Muscle of leg (tissue), 11 donors: ENCODE data around the gene OSBPL10. TPM values are rescaled to one million over a fixed set of nuclear protein-coding genes. Genes with fewer than 3 reads are reported as not detected.
"Not testable (repeated sequence)": the region's sequence is repeated elsewhere in the genome, so short reads cannot be mapped to it uniquely, and the experiment has no call there.

Source experiments
- DNase-seq: peaks from one replicate; pipeline ENCODE4 v3.0.0; 2013
- H3K27ac ChIP-seq: one replicate; pipeline ENCODE4 v1.5.1; 2013; ENCODE audit warnings: mild to moderate bottlenecking, low read length, control low read depth
- H3K27me3 ChIP-seq: one replicate; pipeline ENCODE4 v1.6.1; 2013; ENCODE audit warnings: low read length; ENCODE audit not compliant: control insufficient read depth, insufficient read depth
- H3K36me3 ChIP-seq: one replicate; pipeline ENCODE4 v1.6.1; 2013; ENCODE audit warnings: low read length; ENCODE audit not compliant: control insufficient read depth, insufficient read depth
- H3K4me1 ChIP-seq: one replicate; pipeline ENCODE4 v1.6.1; 2013; ENCODE audit warnings: low read length; ENCODE audit not compliant: control insufficient read depth, insufficient read depth
- H3K4me3 ChIP-seq: one replicate; pipeline ENCODE4 v1.5.1; 2013; ENCODE audit warnings: low read length, control low read depth
- H3K9me3 ChIP-seq: replicated peaks from 2 replicates; pipeline ENCODE4 v1.6.1; 2013; ENCODE audit warnings: low read depth, low read length; ENCODE audit not compliant: control insufficient read depth
- WGBS: methylation state at CpG from one replicate; pipeline ENCODE4 v1.1.5; 2013; ENCODE audit warnings: missing lambda C conversion rate; ENCODE audit not compliant: insufficient coverage; 5-methylcytosine and 5-hydroxymethylcytosine counted together
- polyA plus RNA-seq, 8 donors: library from polyadenylated mRNA; unstranded; fragments of 120-200 nt; gene quantifications; one replicate each; pipeline versions ENCODE4 v1.2.1 to v1.2.3, GENCODE V29; 2013; ENCODE audit warnings: inconsistent platforms in 1 of 8, low replicate concordance in 1 of 8; ENCODE audit not compliant: insufficient read length in 8 of 8, insufficient read depth in 1 of 8
- total RNA-seq: library from RNA; stranded (reverse); fragments of 120-200 nt; gene quantifications from one replicate; pipeline ENCODE4 v1.2.4, GENCODE V29; 2013

The OSBPL10 gene
- total and polyA plus RNA-seq, 9 donors, result 7.6 to 19.3 (median 13.7) TPM

DNA sequence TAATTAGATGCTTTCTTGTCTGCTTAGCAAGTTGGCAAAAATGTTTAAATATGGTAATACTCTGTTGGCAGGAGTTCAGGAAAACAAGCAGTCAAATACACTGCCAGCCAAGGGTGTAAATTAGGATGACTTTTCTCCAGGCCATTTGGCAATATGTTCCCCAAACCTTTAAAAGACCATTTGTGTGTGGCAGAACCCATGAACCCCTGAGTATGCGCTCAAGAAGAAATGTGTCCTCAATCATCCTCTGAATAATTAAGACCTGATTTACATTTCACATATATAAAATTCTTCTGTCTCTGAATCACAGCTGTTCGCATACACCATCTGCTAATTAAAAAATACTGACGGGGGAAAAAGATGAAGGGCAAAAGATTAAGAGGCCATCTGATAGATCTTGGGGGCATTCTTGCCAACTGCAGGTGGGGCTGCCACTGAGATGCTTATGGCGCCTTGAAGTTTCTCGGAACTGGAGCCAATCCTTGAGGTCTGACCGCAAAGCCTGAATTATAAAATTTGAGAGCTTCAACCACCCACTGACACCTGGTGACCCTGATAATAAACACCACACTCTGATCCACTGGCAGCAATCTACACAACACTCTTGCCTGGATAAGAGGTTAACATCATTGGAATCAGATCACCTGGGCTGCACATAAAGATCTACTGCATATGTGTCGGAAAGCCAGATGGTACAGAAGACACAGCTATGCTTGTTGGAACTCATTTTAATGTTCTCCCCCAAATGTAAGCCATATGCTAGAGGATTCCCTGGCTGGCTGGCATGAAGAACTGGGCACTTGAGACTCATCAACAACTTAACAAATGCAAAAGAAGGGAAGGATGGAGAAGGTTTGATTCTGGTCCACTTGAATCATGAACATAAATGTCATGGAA is 190.6 kb downstream of the OSBPL10 start:
- 82% methylated on average over 4 of the region's 7 CpGs for WGBS
- no peak for DNase-seq

DNA sequence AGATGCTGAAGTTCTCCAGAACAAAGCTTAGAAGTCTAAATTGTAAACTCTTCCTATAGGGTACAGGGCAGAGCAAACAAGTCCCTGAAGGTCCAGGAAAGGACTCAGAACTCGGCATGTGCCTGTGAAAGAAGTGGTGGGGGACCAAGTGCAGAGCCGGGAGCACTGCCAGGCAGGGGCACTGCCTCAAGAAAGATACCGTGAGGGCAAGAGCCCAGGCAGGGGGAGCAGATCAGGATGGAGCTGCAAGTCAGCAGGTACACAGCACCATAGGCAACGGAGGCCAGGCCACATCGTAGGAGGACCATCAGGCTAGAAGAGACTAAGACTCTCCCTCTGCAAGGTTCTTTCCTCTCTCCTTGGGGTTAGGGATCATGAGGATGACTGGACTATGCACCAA is 191.6 kb downstream of the OSBPL10 start:
- Histone ChIP-seq H3K36me3 (no peaks in the 10 kb centered on the region), H3K4me1 (peaks cover 7% of the 10 kb centered on the region), H3K9me3 (no peaks in the 10 kb centered on the region), H3K27me3 (no peaks in the 10 kb centered on the region), H3K27ac (no peak overlapping the region), H3K4me3 (no peak overlapping the region)
- 77% methylated on average over 3 of the region's 5 CpGs for WGBS
- no peak for DNase-seq

More for the DNA sequence above, 190.6 kb downstream of the OSBPL10 start:
- Histone ChIP-seq H3K27me3 (no peaks in the 10 kb centered on the region), H3K9me3 (no peaks in the 10 kb centered on the region), H3K4me1 (peaks cover 7% of the 10 kb centered on the region), H3K4me3 (no peak overlapping the region), H3K27ac (no peak overlapping the region), H3K36me3 (no peaks in the 10 kb centered on the region)

DNA sequence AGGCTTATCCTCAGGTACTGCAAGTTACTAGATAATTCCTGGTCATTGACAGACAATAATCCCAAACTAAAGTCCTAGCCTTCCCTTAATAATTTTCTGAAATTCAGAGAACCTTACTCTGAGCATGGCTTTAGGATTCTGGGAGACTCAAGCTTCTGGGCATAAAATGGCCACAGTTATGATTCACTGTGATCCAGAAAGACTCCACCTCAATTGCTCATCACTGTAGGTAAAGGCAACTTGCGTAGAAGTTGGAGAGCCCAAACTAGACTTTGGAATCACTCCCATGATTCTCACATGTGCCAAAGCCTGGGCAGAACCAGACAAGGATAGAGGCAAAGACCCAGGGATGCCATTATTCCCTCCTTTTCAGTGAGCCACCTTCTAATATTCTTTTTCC is 195.3 kb downstream of the OSBPL10 start:
- Histone ChIP-seq H3K4me1 (peaks cover 3% of the 10 kb centered on the region), H3K27me3 (no peaks in the 10 kb centered on the region), H3K36me3 (no peaks in the 10 kb centered on the region), H3K4me3 (no peak overlapping the region), H3K9me3 (no peaks in the 10 kb centered on the region), H3K27ac (no peak overlapping the region)
- 100% methylated on average over 1 of the region's 1 CpG for whole genome bisulfite sequencing
- no peak for DNase-seq

DNA sequence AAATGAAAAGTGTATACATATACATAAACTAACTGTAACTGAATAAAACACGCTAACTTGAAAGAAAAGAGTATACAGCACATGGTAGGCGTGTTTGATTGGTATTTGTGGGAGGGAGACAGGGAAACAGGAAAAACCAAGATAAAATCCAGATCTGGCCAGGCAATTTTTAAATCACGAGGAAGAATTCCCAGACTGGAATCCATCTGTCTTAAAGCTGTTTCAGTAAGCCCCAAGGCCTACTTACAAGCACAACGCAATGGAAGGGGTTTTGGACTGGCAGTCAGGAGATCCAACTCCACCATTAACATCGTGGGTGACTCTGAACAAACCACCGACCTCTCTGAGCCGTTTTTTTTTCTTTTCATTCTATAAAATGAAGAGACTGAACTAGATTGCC is 195.8 kb downstream of the OSBPL10 start:
- no peak for DNase-seq
- H3K36me3 ChIP-seq, result no peaks in the 10 kb centered on the region
- H3K9me3 ChIP-seq, result no peaks in the 10 kb centered on the region
- no peaks in the 10 kb centered on the region for H3K27me3 ChIP-seq
- H3K4me1 ChIP-seq, result no peaks in the 10 kb centered on the region
- WGBS, result 68% methylated on average over 3 of the region's 7 CpGs
- H3K27ac ChIP-seq, result no peak overlapping the region
- no peak overlapping the region for H3K4me3 ChIP-seq

DNA sequence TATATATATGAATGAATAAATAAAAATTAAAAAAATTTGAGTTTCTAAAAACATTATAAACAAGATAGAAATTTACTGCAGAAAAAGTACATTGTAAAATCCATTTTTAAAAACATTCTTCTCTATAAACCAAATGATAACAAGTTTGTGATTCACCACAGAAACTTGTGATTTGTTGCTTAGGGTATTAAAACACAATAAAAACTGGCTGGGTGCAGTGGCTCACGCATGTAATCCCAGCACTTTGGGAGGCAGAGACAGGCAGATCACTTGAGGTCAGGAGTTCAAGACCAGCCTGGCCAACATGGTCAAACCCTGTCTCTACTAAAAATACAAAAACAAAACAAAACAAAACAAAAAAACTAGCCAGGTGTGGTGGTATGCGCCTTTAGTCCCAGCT is 197.2 kb downstream of the OSBPL10 start:
- not testable (repeated sequence) for DNase-seq, H3K27ac ChIP-seq, H3K4me3 ChIP-seq, H3K36me3 ChIP-seq, H3K27me3 ChIP-seq, H3K9me3 ChIP-seq, H3K4me1 ChIP-seq
- 90% methylated on average over 2 of the region's 2 CpGs for WGBS

DNA sequence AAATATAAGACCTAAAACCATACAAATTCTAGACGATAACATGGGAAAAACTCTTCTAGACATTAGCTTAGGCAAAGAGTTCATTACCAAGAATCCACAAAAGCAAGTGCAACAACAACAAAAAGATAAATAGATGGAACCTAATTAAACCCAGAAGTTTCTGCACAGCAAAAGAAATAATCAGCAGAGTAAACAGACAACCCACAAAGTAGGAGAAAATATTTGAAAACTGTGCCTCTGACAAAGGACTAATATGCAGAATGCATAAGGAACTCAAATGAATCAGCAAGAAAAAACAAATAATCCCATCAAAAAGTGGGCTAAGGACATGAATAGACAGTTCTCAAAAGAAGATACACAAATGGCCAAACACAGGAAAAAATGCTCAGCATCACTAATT is 198.8 kb downstream of the OSBPL10 start:
- H3K36me3 ChIP-seq, DNase-seq, H3K27me3 ChIP-seq, H3K4me3 ChIP-seq, H3K27ac ChIP-seq, H3K4me1 ChIP-seq, H3K9me3 ChIP-seq: not testable (repeated sequence)
- WGBS, result no CpG with 5 or more reads among the region's 1 CpG

DNA sequence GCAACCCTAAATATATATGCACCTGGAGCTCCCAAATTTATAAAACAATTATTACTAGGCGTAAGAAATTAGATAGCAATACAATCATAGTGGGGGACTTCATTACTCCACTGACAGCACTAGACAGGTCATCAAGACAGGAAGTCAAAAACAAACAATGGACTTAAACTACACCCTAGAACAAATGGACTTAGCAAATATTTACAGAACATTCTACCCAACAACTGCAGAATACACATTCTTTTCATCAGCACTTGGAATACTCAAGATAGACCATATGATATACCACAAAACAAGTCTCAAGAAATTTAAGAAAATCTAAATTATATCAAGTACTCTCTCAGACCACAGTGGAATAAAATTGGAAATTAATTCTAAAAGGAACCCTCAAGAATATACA is 201.5 kb downstream of the OSBPL10 start:
- Histone ChIP-seq H3K27ac (no peak overlapping the region), H3K9me3 (peaks cover 8% of the 10 kb centered on the region), H3K4me3 (no peak overlapping the region), H3K27me3 (no peaks in the 10 kb centered on the region), H3K36me3 (no peaks in the 10 kb centered on the region), H3K4me1 (no peaks in the 10 kb centered on the region)
- DNase-seq, result no peak
- WGBS, result no CpG with 5 or more reads among the region's 1 CpG

DNA sequence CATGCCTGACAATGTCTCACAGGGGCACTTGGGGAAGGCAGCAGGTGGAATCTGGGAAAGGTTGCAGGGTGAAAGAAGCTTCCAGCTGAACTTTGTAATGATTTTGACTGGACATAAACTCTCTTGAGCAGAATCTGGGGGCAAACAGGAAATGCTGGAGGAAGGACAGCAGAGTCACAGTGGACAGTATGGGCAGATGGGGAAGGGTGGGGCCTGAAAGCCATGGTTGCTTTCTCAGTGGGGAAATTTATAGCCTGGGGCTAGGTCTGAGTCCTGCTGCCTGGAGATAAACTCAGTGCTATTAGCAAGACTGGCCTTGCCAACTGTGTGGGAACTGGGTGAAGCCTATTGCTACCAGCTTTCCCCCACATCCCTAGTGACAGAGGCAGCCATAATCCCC is 203.2 kb downstream of the OSBPL10 start:
- Histone ChIP-seq H3K27me3 (no peaks in the 10 kb centered on the region), H3K4me3 (no peak overlapping the region), H3K4me1 (no peaks in the 10 kb centered on the region), H3K9me3 (peaks cover 8% of the 10 kb centered on the region), H3K27ac (no peak overlapping the region), H3K36me3 (no peaks in the 10 kb centered on the region)
- DNase-seq, result no peak

DNA sequence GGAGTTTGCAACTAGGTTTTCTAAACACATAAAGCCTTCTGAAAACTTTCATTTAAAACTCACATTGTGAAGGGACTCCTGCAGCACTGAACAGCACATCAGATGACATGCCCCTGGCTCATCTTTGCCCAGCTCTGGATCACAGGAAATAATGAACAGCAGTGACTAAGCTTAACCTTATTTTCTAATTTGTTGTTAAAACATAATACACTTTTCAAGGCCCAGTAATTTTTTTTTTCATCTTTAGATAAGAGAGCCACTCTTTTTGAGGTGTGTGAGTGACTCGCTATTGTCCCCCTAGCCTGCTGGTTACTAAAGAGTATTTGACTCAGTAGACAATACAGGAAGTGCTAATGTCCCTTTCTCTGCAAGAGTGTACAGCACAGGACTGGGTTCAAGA is 204.0 kb downstream of the OSBPL10 start:
- no peaks in the 10 kb centered on the region for H3K36me3 ChIP-seq
- H3K27ac ChIP-seq, result no peak overlapping the region
- peaks cover 2% of the 10 kb centered on the region for H3K4me1 ChIP-seq
- no peak for DNase-seq
- H3K9me3 ChIP-seq, result peaks cover 8% of the 10 kb centered on the region
- H3K27me3 ChIP-seq, result no peaks in the 10 kb centered on the region
- no peak overlapping the region for H3K4me3 ChIP-seq
- WGBS, result 100% methylated on average over 1 of the region's 1 CpG

DNA sequence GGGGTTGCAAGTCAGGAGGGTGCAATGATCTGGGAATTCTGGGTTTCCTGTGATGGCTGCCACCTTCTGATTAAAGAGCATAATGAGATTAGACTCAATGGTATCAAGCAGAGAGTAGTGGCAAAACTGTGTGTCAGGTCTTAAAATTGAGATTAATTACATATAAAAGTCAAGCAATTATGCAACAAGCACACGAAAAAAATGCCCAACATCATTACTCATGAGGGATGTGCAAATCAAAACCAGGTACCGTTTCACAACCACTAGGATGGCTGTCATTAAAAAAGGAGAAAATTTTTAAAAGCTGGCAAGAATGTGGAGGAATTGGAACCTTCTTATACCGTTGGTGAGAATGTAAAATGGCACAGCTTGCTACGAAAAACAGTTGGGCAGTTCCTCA is 205.0 kb downstream of the OSBPL10 start:
- DNase-seq, result no peak
- Histone ChIP-seq H3K27ac (no peak overlapping the region), H3K9me3 (peaks cover 8% of the 10 kb centered on the region), H3K36me3 (no peaks in the 10 kb centered on the region), H3K27me3 (no peaks in the 10 kb centered on the region), H3K4me3 (no peak overlapping the region), H3K4me1 (peaks cover 2% of the 10 kb centered on the region)
- WGBS, result no CpG with 5 or more reads among the region's 4 CpGs

DNA sequence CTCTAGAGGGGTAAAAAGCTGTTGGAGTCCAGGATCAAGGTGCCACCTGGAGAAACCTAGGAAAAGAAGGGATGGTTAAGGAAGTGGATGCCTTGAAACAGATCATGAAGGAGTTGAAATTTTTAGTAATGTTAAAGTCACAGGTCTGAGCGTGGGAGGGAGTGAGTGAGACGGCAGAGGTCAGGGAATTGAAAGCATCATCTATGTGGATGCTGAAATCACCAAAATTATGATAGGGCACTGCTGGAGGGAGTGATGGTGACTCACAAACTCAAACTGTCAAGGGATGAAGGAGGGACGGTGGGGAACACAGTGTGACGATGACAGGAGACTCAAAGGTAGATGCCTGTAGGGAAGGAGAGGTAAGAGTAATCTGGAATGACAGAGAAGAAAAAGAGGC is 205.7 kb downstream of the OSBPL10 start:
- no peak overlapping the region for H3K27ac ChIP-seq
- H3K9me3 ChIP-seq, result peaks cover 8% of the 10 kb centered on the region
- no peak for DNase-seq
- no peak overlapping the region for H3K4me3 ChIP-seq
- no peaks in the 10 kb centered on the region for H3K27me3 ChIP-seq
- peaks cover 2% of the 10 kb centered on the region for H3K4me1 ChIP-seq
- WGBS, result 95% methylated on average over 4 of the region's 4 CpGs
- H3K36me3 ChIP-seq, result no peaks in the 10 kb centered on the region
